SK-N-SH treated with all-trans-retinoic acid at 6 μM for 48 hours (cell line): ENCODE data around the gene ABCC1.

Source experiments
- ATAC-seq: fragments of 200-7000 bp; cut with Tn5 transposase; 3 replicates; pipeline ENCODE4 v1.9.1; 2020; ENCODE audit warnings: mild to moderate bottlenecking, moderate library complexity
- ARNTL ChIP-seq: fragments of 450-650 bp; formaldehyde crosslinking; IDR thresholded peaks from 2 replicates; pipeline ENCODE4 v1.5.0; 2020; ENCODE audit warnings: low read depth, mild to moderate bottlenecking, moderate library complexity, borderline replicate concordance
- BACH2 ChIP-seq: fragments of 250-450 bp; sonication (Bioruptor Pico); IDR thresholded peaks from 2 replicates; pipeline ENCODE4 v1.9.0; 2021; ENCODE audit warnings: mild to moderate bottlenecking, borderline replicate concordance
- CREB5 ChIP-seq: fragments of 250-450 bp; sonication (Bioruptor Pico); IDR thresholded peaks from 2 replicates; pipeline ENCODE4 v1.5.1; 2020; ENCODE audit warnings: low read depth, mild to moderate bottlenecking, moderate library complexity
- CSDC2 ChIP-seq: fragments of 250-450 bp; sonication (Bioruptor Pico); IDR thresholded peaks from 2 replicates; pipeline ENCODE4 v1.5.0; 2020; ENCODE audit warnings: mild to moderate bottlenecking, moderate library complexity
- CSRNP3 ChIP-seq: fragments of 250-450 bp; sonication (Bioruptor Pico); IDR thresholded peaks from 2 replicates; pipeline ENCODE4 v1.5.1; 2021; ENCODE audit warnings: mild to moderate bottlenecking, moderate library complexity
- ESRRG ChIP-seq: fragments of 250-450 bp; sonication (Bioruptor Pico); IDR thresholded peaks from 2 replicates; pipeline ENCODE4 v1.6.1; 2021; ENCODE audit warnings: mild to moderate bottlenecking
- GLIS3 ChIP-seq: fragments of 250-450 bp; sonication (Bioruptor Pico); IDR thresholded peaks from 2 replicates; pipeline ENCODE4 v1.5.0; 2020; ENCODE audit warnings: mild to moderate bottlenecking, moderate library complexity
- ISL1 ChIP-seq: fragments of 250-450 bp; sonication (Bioruptor Pico); IDR thresholded peaks from 2 replicates; pipeline ENCODE4 v2.1.2; 2022; ENCODE audit warnings: mild to moderate bottlenecking, moderate library complexity
- OSR1 ChIP-seq: fragments of 250-450 bp; sonication (Bioruptor Pico); IDR thresholded peaks from 2 replicates; pipeline ENCODE4 v1.8.0; 2022; ENCODE audit warnings: moderate library complexity, mild to moderate bottlenecking, inconsistent platforms
- POU6F1 ChIP-seq: fragments of 250-450 bp; sonication (Bioruptor Pico); IDR thresholded peaks from 2 replicates; pipeline ENCODE4 v1.8.0; 2021; ENCODE audit warnings: low read depth, mild to moderate bottlenecking, moderate library complexity, borderline replicate concordance
- RARB ChIP-seq: fragments of 250-450 bp; sonication (Bioruptor Pico); IDR thresholded peaks from 2 replicates; pipeline ENCODE4 v1.8.0; 2021; ENCODE audit warnings: mild to moderate bottlenecking, moderate library complexity
- SNAI2 ChIP-seq: fragments of 250-450 bp; sonication (Bioruptor Pico); IDR thresholded peaks from 2 replicates; pipeline ENCODE4 v1.5.0; 2020; ENCODE audit warnings: mild to moderate bottlenecking, moderate library complexity
- TCF4 ChIP-seq: fragments of 250-450 bp; sonication (Bioruptor Pico); IDR thresholded peaks from 2 replicates; pipeline ENCODE4 v1.8.0; 2021; ENCODE audit warnings: mild to moderate bottlenecking, moderate library complexity, borderline replicate concordance
- TOX ChIP-seq: fragments of 250-450 bp; sonication (Bioruptor Pico); IDR thresholded peaks from 2 replicates; pipeline ENCODE4 v1.8.0; 2021; ENCODE audit warnings: mild to moderate bottlenecking, moderate library complexity, borderline replicate concordance
- TSHZ2 ChIP-seq: fragments of 250-450 bp; sonication (Bioruptor Pico); IDR thresholded peaks from 2 replicates; pipeline ENCODE4 v1.5.0; 2020; ENCODE audit warnings: mild to moderate bottlenecking, moderate library complexity
- ZC3H10 ChIP-seq: fragments of 250-450 bp; sonication (Bioruptor Pico); IDR thresholded peaks from 2 replicates; pipeline ENCODE4 v1.5.1; 2021; ENCODE audit warnings: mild to moderate bottlenecking, moderate library complexity
- ZFP3 ChIP-seq: fragments of 250-450 bp; sonication (Bioruptor Pico); IDR thresholded peaks from 2 replicates; pipeline ENCODE4 v1.5.0; 2020; ENCODE audit warnings: mild to moderate bottlenecking, moderate library complexity
- ZFP30 ChIP-seq: fragments of 450-650 bp; formaldehyde crosslinking; IDR thresholded peaks from 2 replicates; pipeline ENCODE4 v1.5.0; 2022; ENCODE audit warnings: mild to moderate bottlenecking, moderate library complexity
- ZNF565 ChIP-seq: fragments of 450-650 bp; formaldehyde crosslinking; conservative IDR thresholded peaks from 2 replicates; pipeline ENCODE4 v1.5.0; 2020; ENCODE audit warnings: low read depth, mild to moderate bottlenecking, moderate library complexity
- ZNF70 ChIP-seq: fragments of 450-650 bp; formaldehyde crosslinking; IDR thresholded peaks from 2 replicates; pipeline ENCODE4 v1.5.0; 2020; ENCODE audit warnings: mild to moderate bottlenecking, moderate library complexity
- ZNF8 ChIP-seq: fragments of 450-650 bp; formaldehyde crosslinking; IDR thresholded peaks from 2 replicates; pipeline ENCODE4 v1.5.0; 2020; ENCODE audit warnings: mild to moderate bottlenecking, moderate library complexity

The ABCC1 gene

GRCh38 chr16:16076423-16076813 lies 127.0 kb downstream of the ABCC1 start (continued):
- no peak for TF ChIP-seq POU6F1
- no peak for TF ChIP-seq TCF4 (CRISPR knock-in tag)
- no peak for TF ChIP-seq CREB5
- no peak for TF ChIP-seq GLIS3 (CRISPR knock-in tag)
- no peak for TF ChIP-seq ZNF70
- TF ChIP-seq, all 23 proteins: peak for 0

- TF ChIP-seq CSDC2 (CRISPR knock-in tag) (no peak), ZNF70 (no peak), TSHZ2 (CRISPR knock-in tag) (no peak), ZFP30 (CRISPR knock-in tag) (no peak), POU6F1 (no peak), OSR1 (CRISPR knock-in tag) (no peak), ZNF565 (no peak), TOX (CRISPR knock-in tag) (no peak)
- ATAC-seq, result no peak
Measured at GRCh38 chr16:16080465-16081065, 131.1 kb downstream of the ABCC1 start.

GRCh38 chr16:16081141-16081540 lies 131.7 kb downstream of the ABCC1 start:
- no peak for TF ChIP-seq ZNF8 (CRISPR knock-in tag)
- TF ChIP-seq ISL1, result no peak
- TF ChIP-seq ZNF70, result no peak
- no peak for TF ChIP-seq ARNTL (CRISPR knock-in tag)
- no peak for TF ChIP-seq POU6F1
- no peak for TF ChIP-seq ZNF565
- TF ChIP-seq SNAI2 (CRISPR knock-in tag), result no peak
- no peak for TF ChIP-seq ZC3H10 (CRISPR knock-in tag)
- no peak for TF ChIP-seq GLIS3 (CRISPR knock-in tag)
- no peak for TF ChIP-seq CSRNP3 (CRISPR knock-in tag)
- TF ChIP-seq TCF4 (CRISPR knock-in tag), result no peak
- no peak for TF ChIP-seq ESRRG (CRISPR knock-in tag)
- TF ChIP-seq TSHZ2 (CRISPR knock-in tag), result no peak
- no peak for TF ChIP-seq RARB (CRISPR knock-in tag)
- no peak for TF ChIP-seq OSR1 (CRISPR knock-in tag)
- no peak for TF ChIP-seq CREB5
- TF ChIP-seq ZFP3, result no peak
- no peak for TF ChIP-seq BACH2 (CRISPR knock-in tag)
- ATAC-seq, result no peak
